K562 (cell line): ENCODE data around the gene NYNRIN. TPM values are rescaled to one million over a fixed set of nuclear protein-coding genes. Genes with fewer than 3 reads are reported as not detected.

Experiments
- CHAMP1 ChIP-seq: fragments of 450-650 bp; IDR thresholded peaks from 2 replicates; pipeline ENCODE4 v1.6.1; 2016; ENCODE audit warnings: mild to moderate bottlenecking
- CREBBP ChIP-seq: IDR thresholded peaks from one replicate; pipeline ENCODE4 v1.6.1; 2012; ENCODE audit warnings: low read depth, mild to moderate bottlenecking, control low read depth, inconsistent platforms, low read length
- EP400 ChIP-seq: fragments of 450-650 bp; IDR thresholded peaks from 2 replicates; pipeline ENCODE4 v1.6.1; 2017; ENCODE audit warnings: antibody characterized with exemption, mild to moderate bottlenecking, moderate library complexity
- ETS2 ChIP-seq: IDR thresholded peaks from 2 replicates; pipeline ENCODE4 v1.6.1; 2016; ENCODE audit warnings: borderline replicate concordance, missing genetic modification characterization, mild to moderate bottlenecking, moderate library complexity, missing compliant biosample characterization; ENCODE audit not compliant: poor library complexity, severe bottlenecking
- FOXK1 ChIP-seq: sonication (generic); formaldehyde crosslinking; IDR thresholded peaks from 2 replicates; pipeline ENCODE4 v1.8.0; 2022; ENCODE audit warnings: missing genetic modification reagents, mild to moderate bottlenecking, borderline replicate concordance
- ILK ChIP-seq: fragments of 450-650 bp; IDR thresholded peaks from 2 replicates; pipeline ENCODE4 v1.6.1; 2016; ENCODE audit warnings: missing genetic modification characterization, low read depth, mild to moderate bottlenecking, missing compliant biosample characterization, moderate library complexity, borderline replicate concordance
- KLF6 ChIP-seq: fragments of 250-450 bp; sonication (Bioruptor Pico); IDR thresholded peaks from 2 replicates; pipeline ENCODE4 v1.4.0; 2020; ENCODE audit warnings: mild to moderate bottlenecking, moderate library complexity, borderline replicate concordance
- MAFK ChIP-seq: IDR thresholded peaks from 2 replicates; pipeline ENCODE4 v1.6.1; 2011; ENCODE audit warnings: low read length, improper control_type of control experiment
- NFATC3 ChIP-seq: fragments of 450-650 bp; IDR thresholded peaks from 2 replicates; pipeline ENCODE4 v1.6.1; 2017; ENCODE audit warnings: mild to moderate bottlenecking
- NFE2L1 ChIP-seq: fragments of 450-650 bp; IDR thresholded peaks from 2 replicates; pipeline ENCODE4 v1.6.1; 2016; ENCODE audit warnings: missing genetic modification characterization, low read depth, mild to moderate bottlenecking, missing compliant biosample characterization, moderate library complexity, borderline replicate concordance
- RAD51 ChIP-seq: fragments of 450-650 bp; IDR thresholded peaks from 2 replicates; pipeline ENCODE4 v1.7.1; 2016; ENCODE audit warnings: low read depth, mild to moderate bottlenecking, borderline replicate concordance
- ZBED1 ChIP-seq: IDR thresholded peaks from 2 replicates; pipeline ENCODE4 v1.6.1; 2014
- ZNF174 ChIP-seq: fragments of 250-450 bp; sonication (Bioruptor Pico); IDR thresholded peaks from 2 replicates; pipeline ENCODE4 v1.4.0; 2020; ENCODE audit warnings: mild to moderate bottlenecking
- ZNF436 ChIP-seq: fragments of 250-450, 450-650 bp; sonication (Bioruptor Pico); formaldehyde crosslinking; IDR thresholded peaks from 2 replicates; pipeline ENCODE4 v1.7.0; 2020; ENCODE audit warnings: mild to moderate bottlenecking
- ZNF583 ChIP-seq: fragments of 250-450 bp; sonication (Bioruptor Pico); IDR thresholded peaks from 2 replicates; pipeline ENCODE4 v1.4.0; 2020
- ZNF695 ChIP-seq: fragments of 450-650 bp; formaldehyde crosslinking; IDR thresholded peaks from 2 replicates; pipeline ENCODE4 v1.4.0; 2020; ENCODE audit warnings: mild to moderate bottlenecking, moderate library complexity
- ZNF696 ChIP-seq: fragments of 250-450 bp; sonication (Bioruptor Pico); conservative IDR thresholded peaks from 2 replicates; pipeline ENCODE4 v1.4.0; 2020; ENCODE audit warnings: mild to moderate bottlenecking, moderate library complexity
- polyA plus RNA-seq, 8 experiments: library from polyadenylated mRNA; depleted of rRNA in 4 of 8; stranded (reverse) in 5 of 8; unstranded in 3 of 8; fragments of >200 nt; fragmentation: Nextera tagmentation in 2 of 8; fragmentation: Illumina TruSeq in 1 of 8; extraction: Ambion mirVana in 2 of 8; extraction: Trizol in 1 of 8; gene quantifications; 2 replicates each; pipeline versions ENCODE4 v1.2.1 to v1.2.3, GENCODE V29; 2011 to 2014; ENCODE audit warnings: inconsistent platforms in 1 of 8, missing spikeins in 1 of 8
- total RNA-seq, 7 experiments: library from RNA; depleted of rRNA in 6 of 7; stranded (reverse); fragments of >200 nt in 6 of 7; fragmentation: Illumina TruSeq in 2 of 7; extraction: Trizol in 2 of 7; gene quantifications; 2 replicates each; pipeline versions ENCODE4 v1.2.1 to v1.2.3, GENCODE V29; 2011 to 2021; ENCODE audit warnings: low replicate concordance in 1 of 7
- TF ChIP-seq, protein P1 (sequence below), 2 experiments: fragments of 200-800 bp in 1 of 2; sonication (Bioruptor generic) in 1 of 2; sonication (generic) in 1 of 2; formaldehyde crosslinking in 1 of 2; IDR thresholded peaks in 1 of 2; conservative IDR thresholded peaks in 1 of 2; 2 replicates each; pipeline versions ENCODE4 v1.5.0 to v1.6.1; 2016 to 2020; ENCODE audit warnings: missing compliant biosample characterization in 1 of 2, missing genetic modification characterization in 1 of 2, missing genetic modification reagents in 1 of 2
- TF ChIP-seq, protein P2 (sequence below): fragments of 250-450 bp; sonication (Bioruptor Pico); IDR thresholded peaks from 2 replicates; pipeline ENCODE4 v1.5.0; 2021
- TF ChIP-seq, protein P3 (sequence below): sonication (generic); formaldehyde crosslinking; IDR thresholded peaks from 2 replicates; pipeline ENCODE4 v1.5.0; 2020; ENCODE audit warnings: missing genetic modification reagents

NYNRIN gene
- total and polyA plus RNA-seq, 9 of the 15 experiments (the other 6 are each of a cell fraction or from before 2014, with no cell fraction given): 0.04 to 1.2 (median 0.28) TPM

- TF ChIP-seq ZNF436 (CRISPR knock-in tag): no peak
- TF ChIP-seq EP400: peak; percentile 85
- no peak for TF ChIP-seq CREBBP
- no peak for TF ChIP-seq ZNF695 (CRISPR knock-in tag)
- no peak; the same call in 1 of the 2 replicates for TF ChIP-seq FOXK1
- TF ChIP-seq NFATC3: no peak
- no peak for TF ChIP-seq MAFK
- peak; percentile 83 for TF ChIP-seq RAD51
- TF ChIP-seq CHAMP1: no peak
- TF ChIP-seq, protein P1, sequence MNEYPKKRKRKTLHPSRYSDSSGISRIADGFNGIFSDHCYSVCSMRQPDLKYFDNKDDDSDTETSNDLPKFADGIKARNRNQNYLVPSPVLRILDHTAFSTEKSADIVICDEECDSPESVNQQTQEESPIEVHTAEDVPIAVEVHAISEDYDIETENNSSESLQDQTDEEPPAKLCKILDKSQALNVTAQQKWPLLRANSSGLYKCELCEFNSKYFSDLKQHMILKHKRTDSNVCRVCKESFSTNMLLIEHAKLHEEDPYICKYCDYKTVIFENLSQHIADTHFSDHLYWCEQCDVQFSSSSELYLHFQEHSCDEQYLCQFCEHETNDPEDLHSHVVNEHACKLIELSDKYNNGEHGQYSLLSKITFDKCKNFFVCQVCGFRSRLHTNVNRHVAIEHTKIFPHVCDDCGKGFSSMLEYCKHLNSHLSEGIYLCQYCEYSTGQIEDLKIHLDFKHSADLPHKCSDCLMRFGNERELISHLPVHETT (CRISPR knock-in tag; conservative IDR thresholded peaks at IDR 0.05 in 1 of 2, IDR thresholded peaks at IDR 0.05 in 1 of 2): peak in 1 of 2 experiments; percentile 61; a peak in 1 of 4 replicates
- TF ChIP-seq ZBED1: no peak
- TF ChIP-seq ZNF696: no peak
- no peak for TF ChIP-seq ILK (tag)
- no peak for TF ChIP-seq ZNF174 (CRISPR knock-in tag)
- TF ChIP-seq ZNF583 (CRISPR knock-in tag): no peak
- TF ChIP-seq NFE2L1 (tag): no peak
- no peak for TF ChIP-seq KLF6 (CRISPR knock-in tag)
- TF ChIP-seq, protein P2, sequence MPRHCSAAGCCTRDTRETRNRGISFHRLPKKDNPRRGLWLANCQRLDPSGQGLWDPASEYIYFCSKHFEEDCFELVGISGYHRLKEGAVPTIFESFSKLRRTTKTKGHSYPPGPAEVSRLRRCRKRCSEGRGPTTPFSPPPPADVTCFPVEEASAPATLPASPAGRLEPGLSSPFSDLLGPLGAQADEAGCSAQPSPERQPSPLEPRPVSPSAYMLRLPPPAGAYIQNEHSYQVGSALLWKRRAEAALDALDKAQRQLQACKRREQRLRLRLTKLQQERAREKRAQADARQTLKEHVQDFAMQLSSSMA: no peak
- TF ChIP-seq ETS2 (tag): no peak
- TF ChIP-seq, protein P3, sequence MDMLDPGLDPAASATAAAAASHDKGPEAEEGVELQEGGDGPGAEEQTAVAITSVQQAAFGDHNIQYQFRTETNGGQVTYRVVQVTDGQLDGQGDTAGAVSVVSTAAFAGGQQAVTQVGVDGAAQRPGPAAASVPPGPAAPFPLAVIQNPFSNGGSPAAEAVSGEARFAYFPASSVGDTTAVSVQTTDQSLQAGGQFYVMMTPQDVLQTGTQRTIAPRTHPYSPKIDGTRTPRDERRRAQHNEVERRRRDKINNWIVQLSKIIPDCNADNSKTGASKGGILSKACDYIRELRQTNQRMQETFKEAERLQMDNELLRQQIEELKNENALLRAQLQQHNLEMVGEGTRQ (CRISPR knock-in tag): peak; percentile 87
Observed at GRCh38 chr14:24442240-24443052, 43.6 kb downstream of the NYNRIN start, which contains the start of gene SDR39U1 (continued).
